HepG2 (cell line): ENCODE data around the gene LGI2. TPM values are rescaled to one million over a fixed set of nuclear protein-coding genes. Genes with fewer than 3 reads are reported as not detected.

Experiments
- ATAC-seq: fragments of 200-7000 bp; cut with Tn5 transposase; 3 replicates; pipeline ENCODE4 v1.9.1; 2020; ENCODE audit warnings: mild to moderate bottlenecking, moderate library complexity
- BruUV-seq: library from RNA; stranded (reverse); fragments of 400-500 nt; replicated peaks from 2 replicates; lab custom pipeline; 2021; lab: Mats Ljungman, UMichigan
- CTCF ChIA-PET: fragments of 300-600 bp; formaldehyde crosslinking; extraction: SDS; loops from one replicate; lab custom pipeline; 2021; ENCODE audit warnings: low total read pairs, inconsistent platforms, low intra/inter-chr PET ratio; lab: Yijun Ruan, JAX
- POLR2A ChIA-PET: fragments of 350-600 bp; sonication (Branson Sonifier 250); formaldehyde crosslinking; loops from one replicate; lab custom pipeline; 2020; ENCODE audit warnings: antibody characterized with exemption, inconsistent platforms; lab: Yijun Ruan, JAX
- DNase-seq: peaks from one replicate; pipeline ENCODE4 v3.0.0-alpha.2; 2015; ENCODE audit warnings: low spot score
- FAIRE-seq: peaks from 3 replicates; lab custom pipeline; 2011; peaks lifted over from hg19 to GRCh38; lab: Jason Lieb, UNC
- H2AFZ ChIP-seq: one replicate; pipeline ENCODE4 v1.6.1; 2011; ENCODE audit warnings: low read length, inconsistent platforms
- H3K27ac ChIP-seq: fragments of 300-600 bp; 3 replicates; pipeline ENCODE4 v1.8.0; 2011; ENCODE audit warnings: mixed run types, mild to moderate bottlenecking, mixed read lengths, low read length, inconsistent platforms; ENCODE audit not compliant: insufficient read depth; ENCODE audit errors: extremely low read length
- H3K27me3 ChIP-seq, 2 experiments: fragments of 200-600 bp in 1 of 2; 2 replicates in 1 of 2; 3 replicates in 1 of 2; pipeline versions ENCODE4 v1.6.0 to v1.8.0; 2011; ENCODE audit warnings: low read length in 2 of 2, mild to moderate bottlenecking in 2 of 2, moderate library complexity in 2 of 2, inconsistent platforms in 1 of 2; ENCODE audit not compliant: insufficient read depth in 2 of 2, control insufficient read depth in 1 of 2
- H3K36me3 ChIP-seq, 2 experiments: fragments of 200-600 bp in 1 of 2; replicated peaks in 1 of 2; 2 replicates in 1 of 2; 3 replicates in 1 of 2; pipeline versions ENCODE4 v1.5.1 to v1.8.0; 2011; ENCODE audit warnings: low read length in 2 of 2, inconsistent platforms in 1 of 2; ENCODE audit not compliant: insufficient read depth in 2 of 2, control insufficient read depth in 1 of 2
- H3K4me1 ChIP-seq: 2 replicates; pipeline ENCODE4 v1.5.1; 2012; ENCODE audit warnings: low read length, inconsistent platforms; ENCODE audit not compliant: insufficient read depth
- H3K4me2 ChIP-seq: 2 replicates; pipeline ENCODE4 v1.6.0; 2011; ENCODE audit warnings: low read depth, low read length, inconsistent platforms
- H3K4me3 ChIP-seq, 3 experiments: fragments of 200-600 bp in 1 of 3; sonication (generic), shearing (Covaris generic) in 1 of 3; replicated peaks in 1 of 3; 2 replicates each; pipeline ENCODE4 v1.5.1; 2011 to 2016; ENCODE audit warnings: low read length in 3 of 3, inconsistent platforms in 2 of 3, low read depth in 2 of 3, mild to moderate bottlenecking in 2 of 3, control low read depth in 1 of 3, mixed read lengths in 1 of 3; ENCODE audit not compliant: insufficient read depth in 1 of 3
- H3K79me2 ChIP-seq: one replicate; pipeline ENCODE4 v1.6.1; 2011; ENCODE audit warnings: low read length, inconsistent platforms; ENCODE audit not compliant: insufficient read depth
- H3K9ac ChIP-seq: 2 replicates; pipeline ENCODE4 v1.6.0; 2011; ENCODE audit warnings: mild to moderate bottlenecking, low read depth, low read length, inconsistent platforms; ENCODE audit not compliant: insufficient read depth
- H3K9me3 ChIP-seq: 2 replicates; pipeline ENCODE4 v1.5.1; 2012; ENCODE audit warnings: mild to moderate bottlenecking, low read length
- H4K20me1 ChIP-seq: 2 replicates; pipeline ENCODE4 v1.6.0; 2011; ENCODE audit warnings: inconsistent platforms, mild to moderate bottlenecking, low read length, moderate library complexity; ENCODE audit not compliant: insufficient read depth
- ETV5 ChIP-seq: IDR thresholded peaks from 2 replicates; pipeline ENCODE4 v1.6.1; 2018; ENCODE audit warnings: missing biosample characterization, missing genetic modification reagents, inconsistent platforms, borderline replicate concordance
- GTF2F1 ChIP-seq: fragments of 150-350 bp; IDR thresholded peaks from 2 replicates; pipeline ENCODE4 v1.6.1; 2014; ENCODE audit warnings: low read length
- HOXA7 ChIP-seq: sonication (generic); formaldehyde crosslinking; IDR thresholded peaks from 2 replicates; pipeline ENCODE4 v1.8.1; 2022; ENCODE audit warnings: mild to moderate bottlenecking, missing genetic modification reagents, moderate library complexity
- KLF11 ChIP-seq: IDR thresholded peaks from 2 replicates; pipeline ENCODE4 v1.6.1; 2016; ENCODE audit warnings: missing compliant biosample characterization
- NRL ChIP-seq: sonication (generic); formaldehyde crosslinking; IDR thresholded peaks from 2 replicates; pipeline ENCODE4 v1.5.0; 2020; ENCODE audit warnings: missing genetic modification reagents, mild to moderate bottlenecking, moderate library complexity, borderline replicate concordance
- RARG ChIP-seq: sonication (generic); formaldehyde crosslinking; IDR thresholded peaks from 2 replicates; pipeline ENCODE4 v1.4.0; 2020; ENCODE audit warnings: low read depth, mild to moderate bottlenecking, missing genetic modification reagents
- RELA ChIP-seq: sonication (generic); formaldehyde crosslinking; IDR thresholded peaks from 2 replicates; pipeline ENCODE4 v1.4.0; 2020; ENCODE audit warnings: missing genetic modification reagents
- RNF2 ChIP-seq: fragments of 450-650 bp; conservative IDR thresholded peaks from 2 replicates; pipeline ENCODE4 v1.6.1; 2016; ENCODE audit warnings: low read depth
- ZFAT ChIP-seq: sonication (generic); formaldehyde crosslinking; conservative IDR thresholded peaks from 2 replicates; pipeline ENCODE4 v1.8.1; 2023; ENCODE audit warnings: missing genetic modification reagents, inconsistent platforms
- ZMYM2 ChIP-seq: sonication (generic); formaldehyde crosslinking; IDR thresholded peaks from 2 replicates; pipeline ENCODE4 v1.8.0; 2022; ENCODE audit warnings: mild to moderate bottlenecking, missing genetic modification reagents
- ZNF224 ChIP-seq: sonication (generic); formaldehyde crosslinking; IDR thresholded peaks from 2 replicates; pipeline ENCODE4 v1.5.0; 2020; ENCODE audit warnings: mild to moderate bottlenecking, missing genetic modification reagents
- ZNF614 ChIP-seq: IDR thresholded peaks from 2 replicates; pipeline ENCODE4 v1.6.1; 2018; ENCODE audit warnings: missing biosample characterization, missing genetic modification reagents, inconsistent platforms, borderline replicate concordance
- ZNF644 ChIP-seq: IDR thresholded peaks from 2 replicates; pipeline ENCODE4 v1.6.1; 2016; ENCODE audit warnings: low read depth
- WGBS: methylation state at CpG from one replicate; pipeline ENCODE4 v1.1.6; 2017; ENCODE audit warnings: low lambda C conversion rate; 5-methylcytosine and 5-hydroxymethylcytosine counted together
- in situ Hi-C: cut with HindIII; loops from 2 replicates; pipeline ENCODE4 v1.10.0; 2017; ENCODE audit warnings: low pct_unique_long_range_greater_than_20kb; ENCODE audit not compliant: extremely low pct_ligation_motif_present
- intact Hi-C: fragments of 100-400 bp; cut with micrococcal nuclease; formaldehyde crosslinking; loops from one replicate; pipeline ENCODE4 v1.10.0; 2022; ENCODE audit not compliant: unreplicated experiment
- polyA plus RNA-seq, 8 experiments: library from polyadenylated mRNA; depleted of rRNA in 3 of 8; stranded (reverse) in 7 of 8; unstranded in 1 of 8; fragments of >200 nt; fragmentation: Illumina TruSeq in 4 of 8; extraction: Trizol in 4 of 8; gene quantifications; 2 replicates each; pipeline versions ENCODE4 v1.2.1 to v1.2.3, GENCODE V29; 2011 to 2016; ENCODE audit warnings: low read depth in 4 of 8, missing spikeins in 1 of 8, mixed read lengths in 1 of 8; ENCODE audit not compliant: insufficient read depth in 1 of 8
- total RNA-seq, 5 experiments: library from RNA; depleted of rRNA; stranded (reverse); fragments of >200 nt; fragmentation: Illumina TruSeq; extraction: Trizol; gene quantifications; 2 replicates each; pipeline ENCODE4 v1.2.3, GENCODE V29; 2016; ENCODE audit warnings: low read depth in 1 of 5
- TF ChIP-seq, protein P1 (sequence below): sonication (generic); formaldehyde crosslinking; IDR thresholded peaks from 2 replicates; pipeline ENCODE4 v1.4.0; 2020; ENCODE audit warnings: mild to moderate bottlenecking, missing genetic modification reagents
- TF ChIP-seq, protein P2 (sequence below): IDR thresholded peaks from 2 replicates; pipeline ENCODE4 v1.6.1; 2016; ENCODE audit warnings: missing compliant biosample characterization, missing genetic modification reagents, borderline replicate concordance
- TF ChIP-seq, protein P3 (sequence below): sonication (generic); formaldehyde crosslinking; conservative IDR thresholded peaks from 2 replicates; pipeline ENCODE4 v1.4.0; 2020; ENCODE audit warnings: missing genetic modification reagents
- TF ChIP-seq, protein P4 (sequence below): sonication (generic); formaldehyde crosslinking; conservative IDR thresholded peaks from 2 replicates; pipeline ENCODE4 v1.8.0; 2022; ENCODE audit warnings: missing genetic modification reagents

The LGI2 gene
- total and polyA plus RNA-seq, 2 of the 13 experiments (the other 11 are each of a cell fraction or from before 2014, with no cell fraction given), result not detected

DNA sequence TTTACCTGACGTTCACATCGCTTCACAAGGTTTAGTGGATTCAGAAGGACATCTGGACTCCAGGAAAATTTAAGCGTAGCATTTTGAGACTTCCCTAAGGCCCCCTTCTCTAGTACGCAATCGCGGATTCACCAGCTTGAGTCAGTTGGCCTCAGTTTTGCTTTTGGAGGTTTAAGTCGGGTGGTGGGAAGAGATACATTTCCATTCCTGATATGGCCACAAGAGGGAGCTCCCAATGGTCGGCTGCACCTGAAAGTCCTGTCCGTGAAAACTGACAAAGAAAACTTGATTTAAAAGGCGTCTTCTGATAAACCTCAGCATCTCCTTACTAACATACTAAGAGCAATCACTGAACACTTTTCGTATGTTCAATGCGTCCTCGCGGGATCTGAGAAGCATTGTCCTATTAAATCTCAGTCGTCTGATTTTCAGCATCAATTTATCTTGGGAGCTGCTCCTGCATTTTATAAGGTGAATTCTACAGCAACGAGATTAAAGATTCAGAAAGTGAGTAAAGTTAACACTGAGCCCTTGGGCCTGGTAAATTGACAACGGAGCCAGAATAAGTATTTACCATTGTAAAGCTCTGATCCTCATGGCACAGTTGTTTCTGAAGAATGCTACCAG, 50.6 kb downstream of the LGI2 start:
- Histone ChIP-seq H4K20me1 (no peaks in the 10 kb centered on the region), H3K27ac (no peak overlapping the region), H2AFZ (no peak overlapping the region), H3K79me2 (no peaks in the 10 kb centered on the region), H3K9ac (no peak overlapping the region), H3K36me3 (no peaks in the 10 kb centered on the region), H3K4me1 (no peaks in the 10 kb centered on the region), H3K9me3 (no peaks in the 10 kb centered on the region), H3K4me2 (no peak overlapping the region), H3K27me3 (peaks cover 0 to 19% of the 10 kb centered on the region in 2 experiments; a peak in 1 of 5 replicates), H3K4me3 (no peak overlapping the region)
- intact Hi-C loops (loop anchor here (1.0 kb wide), 2 partner anchors 165 to 387 kb away; no protein-coding TSS in a partner anchor), in situ Hi-C loops (loop anchor here (25.0 kb wide), 2 partner anchors 382 to 493 kb away; no protein-coding TSS in a partner anchor)
- 18% methylated on average over 17 of the region's 17 CpGs for WGBS
- CTCF ChIA-PET, result interaction anchor here (1.1 kb wide), 1 partner anchor 165 kb away, joined by 3 read pairs; no protein-coding TSS in a partner anchor
- POLR2A ChIA-PET, result no interaction called here
- peak; percentile 83 for FAIRE-seq
- BruUV-seq, result no TSS peak
- DNase-seq, result peak; percentile 33
- peak; percentile 70 for ATAC-seq
- TF ChIP-seq, protein P1, sequence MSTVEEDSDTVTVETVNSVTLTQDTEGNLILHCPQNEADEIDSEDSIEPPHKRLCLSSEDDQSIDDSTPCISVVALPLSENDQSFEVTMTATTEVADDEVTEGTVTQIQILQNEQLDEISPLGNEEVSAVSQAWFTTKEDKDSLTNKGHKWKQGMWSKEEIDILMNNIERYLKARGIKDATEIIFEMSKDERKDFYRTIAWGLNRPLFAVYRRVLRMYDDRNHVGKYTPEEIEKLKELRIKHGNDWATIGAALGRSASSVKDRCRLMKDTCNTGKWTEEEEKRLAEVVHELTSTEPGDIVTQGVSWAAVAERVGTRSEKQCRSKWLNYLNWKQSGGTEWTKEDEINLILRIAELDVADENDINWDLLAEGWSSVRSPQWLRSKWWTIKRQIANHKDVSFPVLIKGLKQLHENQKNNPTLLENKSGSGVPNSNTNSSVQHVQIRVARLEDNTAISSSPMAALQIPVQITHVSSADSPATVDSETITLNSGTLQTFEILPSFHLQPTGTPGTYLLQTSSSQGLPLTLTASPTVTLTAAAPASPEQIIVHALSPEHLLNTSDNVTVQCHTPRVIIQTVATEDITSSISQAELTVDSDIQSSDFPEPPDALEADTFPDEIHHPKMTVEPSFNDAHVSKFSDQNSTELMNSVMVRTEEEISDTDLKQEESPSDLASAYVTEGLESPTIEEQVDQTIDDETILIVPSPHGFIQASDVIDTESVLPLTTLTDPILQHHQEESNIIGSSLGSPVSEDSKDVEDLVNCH (CRISPR knock-in tag), result no peak
- TF ChIP-seq ZNF224, result no peak
- no peak for TF ChIP-seq RNF2
- no peak for TF ChIP-seq HOXA7
- no peak for TF ChIP-seq RARG (CRISPR knock-in tag)
- TF ChIP-seq ZNF644 (CRISPR knock-in tag), result no peak
- TF ChIP-seq, protein P2, sequence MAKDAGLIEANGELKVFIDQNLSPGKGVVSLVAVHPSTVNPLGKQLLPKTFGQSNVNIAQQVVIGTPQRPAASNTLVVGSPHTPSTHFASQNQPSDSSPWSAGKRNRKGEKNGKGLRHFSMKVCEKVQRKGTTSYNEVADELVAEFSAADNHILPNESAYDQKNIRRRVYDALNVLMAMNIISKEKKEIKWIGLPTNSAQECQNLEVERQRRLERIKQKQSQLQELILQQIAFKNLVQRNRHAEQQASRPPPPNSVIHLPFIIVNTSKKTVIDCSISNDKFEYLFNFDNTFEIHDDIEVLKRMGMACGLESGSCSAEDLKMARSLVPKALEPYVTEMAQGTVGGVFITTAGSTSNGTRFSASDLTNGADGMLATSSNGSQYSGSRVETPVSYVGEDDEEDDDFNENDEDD (CRISPR knock-in tag), result no peak
- TF ChIP-seq, protein P3, sequence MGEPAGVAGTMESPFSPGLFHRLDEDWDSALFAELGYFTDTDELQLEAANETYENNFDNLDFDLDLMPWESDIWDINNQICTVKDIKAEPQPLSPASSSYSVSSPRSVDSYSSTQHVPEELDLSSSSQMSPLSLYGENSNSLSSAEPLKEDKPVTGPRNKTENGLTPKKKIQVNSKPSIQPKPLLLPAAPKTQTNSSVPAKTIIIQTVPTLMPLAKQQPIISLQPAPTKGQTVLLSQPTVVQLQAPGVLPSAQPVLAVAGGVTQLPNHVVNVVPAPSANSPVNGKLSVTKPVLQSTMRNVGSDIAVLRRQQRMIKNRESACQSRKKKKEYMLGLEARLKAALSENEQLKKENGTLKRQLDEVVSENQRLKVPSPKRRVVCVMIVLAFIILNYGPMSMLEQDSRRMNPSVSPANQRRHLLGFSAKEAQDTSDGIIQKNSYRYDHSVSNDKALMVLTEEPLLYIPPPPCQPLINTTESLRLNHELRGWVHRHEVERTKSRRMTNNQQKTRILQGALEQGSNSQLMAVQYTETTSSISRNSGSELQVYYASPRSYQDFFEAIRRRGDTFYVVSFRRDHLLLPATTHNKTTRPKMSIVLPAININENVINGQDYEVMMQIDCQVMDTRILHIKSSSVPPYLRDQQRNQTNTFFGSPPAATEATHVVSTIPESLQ (CRISPR knock-in tag), result no peak
- no peak for TF ChIP-seq ZNF614 (CRISPR knock-in tag)
- no peak for TF ChIP-seq KLF11 (CRISPR knock-in tag)
- TF ChIP-seq GTF2F1, result no peak
- TF ChIP-seq, protein P4, sequence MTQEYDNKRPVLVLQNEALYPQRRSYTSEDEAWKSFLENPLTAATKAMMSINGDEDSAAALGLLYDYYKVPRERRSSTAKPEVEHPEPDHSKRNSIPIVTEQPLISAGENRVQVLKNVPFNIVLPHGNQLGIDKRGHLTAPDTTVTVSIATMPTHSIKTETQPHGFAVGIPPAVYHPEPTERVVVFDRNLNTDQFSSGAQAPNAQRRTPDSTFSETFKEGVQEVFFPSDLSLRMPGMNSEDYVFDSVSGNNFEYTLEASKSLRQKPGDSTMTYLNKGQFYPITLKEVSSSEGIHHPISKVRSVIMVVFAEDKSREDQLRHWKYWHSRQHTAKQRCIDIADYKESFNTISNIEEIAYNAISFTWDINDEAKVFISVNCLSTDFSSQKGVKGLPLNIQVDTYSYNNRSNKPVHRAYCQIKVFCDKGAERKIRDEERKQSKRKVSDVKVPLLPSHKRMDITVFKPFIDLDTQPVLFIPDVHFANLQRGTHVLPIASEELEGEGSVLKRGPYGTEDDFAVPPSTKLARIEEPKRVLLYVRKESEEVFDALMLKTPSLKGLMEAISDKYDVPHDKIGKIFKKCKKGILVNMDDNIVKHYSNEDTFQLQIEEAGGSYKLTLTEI (CRISPR knock-in tag), result no peak
- no peak for TF ChIP-seq ZFAT (CRISPR knock-in tag)
- TF ChIP-seq ETV5 (CRISPR knock-in tag), result 0 out of 2 replicates have a peak, but pooled peaks have one; percentile 7
- TF ChIP-seq RELA, result no peak
- TF ChIP-seq NRL (CRISPR knock-in tag), result no peak
- TF ChIP-seq ZMYM2 (CRISPR knock-in tag), result no peak
